Suprapubic skin (tissue), 4 donors: Measurements from ENCODE around the gene DPYD.

Source experiments
- POLR2A ChIP-seq, 2 donors: fragments of 450-650 bp; IDR thresholded peaks; one replicate each; pipeline ENCODE4 v1.6.1; 2017; ENCODE audit warnings: antibody characterized with exemption in 2 of 2, mild to moderate bottlenecking in 2 of 2, moderate library complexity in 2 of 2
- POLR2AphosphoS5 ChIP-seq, 3 donors: sonication (generic); formaldehyde crosslinking; IDR thresholded peaks; one replicate each; pipeline ENCODE4 v1.6.1; 2017; ENCODE audit warnings: antibody characterized with exemption in 3 of 3
- TF ChIP-seq, protein P1 (sequence below), 2 donors: fragments of 200-600 bp in 1 of 2; fragments of 450-650 bp in 1 of 2; sonication (generic) in 1 of 2; IDR thresholded peaks; one replicate each; pipeline ENCODE4 v1.5.1; 2016 to 2019; ENCODE audit warnings: antibody characterized with exemption in 2 of 2, mild to moderate bottlenecking in 1 of 2, moderate library complexity in 1 of 2

DNA sequence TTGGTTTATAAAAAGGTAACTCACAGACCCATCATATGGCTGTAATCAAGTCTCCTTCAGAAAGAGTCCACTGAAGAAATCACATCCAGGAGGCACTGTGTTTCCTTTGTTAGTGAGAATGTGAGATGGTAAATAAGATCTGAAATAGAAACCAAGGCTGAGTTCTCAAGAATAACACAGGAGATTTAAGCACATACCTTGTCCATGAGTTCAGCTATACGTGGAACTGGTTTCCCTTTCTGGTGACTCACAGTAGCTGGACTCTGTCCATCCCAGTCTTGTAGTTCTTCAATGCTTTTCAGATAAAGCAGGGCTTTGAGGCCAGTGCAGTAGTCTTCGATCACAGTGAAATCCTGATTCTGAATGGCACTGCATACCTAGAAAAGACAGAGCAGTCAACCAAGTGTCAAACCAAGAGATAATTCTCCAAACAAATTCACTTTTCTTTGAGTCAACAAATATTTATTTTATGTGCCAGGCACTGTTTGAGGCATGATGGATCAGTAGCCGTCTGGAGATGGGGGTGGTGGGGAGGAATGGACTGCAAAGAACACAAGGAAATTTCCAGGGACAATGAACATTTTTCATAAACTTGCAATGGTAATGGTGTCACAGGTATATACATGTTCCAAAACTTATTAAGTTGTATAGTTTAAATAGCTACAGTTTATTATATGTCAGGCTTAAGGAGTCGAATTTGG, 727.8 kb downstream of the DPYD start:
- TF ChIP-seq, protein P1, sequence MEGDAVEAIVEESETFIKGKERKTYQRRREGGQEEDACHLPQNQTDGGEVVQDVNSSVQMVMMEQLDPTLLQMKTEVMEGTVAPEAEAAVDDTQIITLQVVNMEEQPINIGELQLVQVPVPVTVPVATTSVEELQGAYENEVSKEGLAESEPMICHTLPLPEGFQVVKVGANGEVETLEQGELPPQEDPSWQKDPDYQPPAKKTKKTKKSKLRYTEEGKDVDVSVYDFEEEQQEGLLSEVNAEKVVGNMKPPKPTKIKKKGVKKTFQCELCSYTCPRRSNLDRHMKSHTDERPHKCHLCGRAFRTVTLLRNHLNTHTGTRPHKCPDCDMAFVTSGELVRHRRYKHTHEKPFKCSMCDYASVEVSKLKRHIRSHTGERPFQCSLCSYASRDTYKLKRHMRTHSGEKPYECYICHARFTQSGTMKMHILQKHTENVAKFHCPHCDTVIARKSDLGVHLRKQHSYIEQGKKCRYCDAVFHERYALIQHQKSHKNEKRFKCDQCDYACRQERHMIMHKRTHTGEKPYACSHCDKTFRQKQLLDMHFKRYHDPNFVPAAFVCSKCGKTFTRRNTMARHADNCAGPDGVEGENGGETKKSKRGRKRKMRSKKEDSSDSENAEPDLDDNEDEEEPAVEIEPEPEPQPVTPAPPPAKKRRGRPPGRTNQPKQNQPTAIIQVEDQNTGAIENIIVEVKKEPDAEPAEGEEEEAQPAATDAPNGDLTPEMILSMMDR (IDR thresholded peaks at IDR 0.05), result no peak
- TF ChIP-seq POLR2A (IDR thresholded peaks at IDR 0.05) (no peak), POLR2AphosphoS5 (IDR thresholded peaks at IDR 0.05) (no peak)
